Measurements from ENCODE around the gene ADIG. TPM values are rescaled to one million over a fixed set of nuclear protein-coding genes. Genes with fewer than 3 reads are reported as not detected.

ADIG gene
- total and polyA plus RNA-seq, 2 of the 8 experiments (the other 6 are each of a cell fraction or from before 2014, with no cell fraction given): not detected

GRCh38 chr20:38573413-38573812, 7.6 kb upstream of the ADIG start:
- ChIA-PET CTCF (ENCODE audit: partially characterized antibody) (interaction anchor here (0.6 kb wide), 1 partner anchor 1431 kb away, joined by 3 read pairs; no protein-coding TSS in a partner anchor), POLR2A (ENCODE audit: partially characterized antibody) (no interaction called here)
- H3K79me2 ChIP-seq (ENCODE audit: control insufficient read depth in 1 of 2, insufficient read depth in 2 of 2, low read length in 2 of 2): no peaks in the 10 kb centered on the region
- H3K14ac ChIP-seq (ENCODE audit: insufficient read length): no peak overlapping the region
- no peak overlapping the region for H2BK12ac ChIP-seq (ENCODE audit: low read depth, low read length)
- H3K56ac ChIP-seq (replicated peaks; ENCODE audit: insufficient read length, low read depth, low read length): no peak overlapping the region
- H4K5ac ChIP-seq (ENCODE audit: insufficient read length, low read depth, low read length): no peak overlapping the region
- H4K91ac ChIP-seq (replicated peaks; ENCODE audit: insufficient read length, low read length): no peak overlapping the region
- whole genome bisulfite sequencing, 2 experiments (ENCODE audit: extremely low coverage in 1 of 2, insufficient coverage in 1 of 2, insufficient read length in 1 of 2, insufficient replicate concordance in 2 of 2, low coverage in 1 of 2, low lambda C conversion rate in 2 of 2, missing lambda C conversion rate in 1 of 2): 91% methylated on average over 7 of the region's 7 CpGs; no CpG with 5 or more reads in 1 of the 2 experiments
- H3K79me1 ChIP-seq (ENCODE audit: low read depth, low read length): no peaks in the 10 kb centered on the region
- H3K9ac ChIP-seq (replicated peaks in 1 of 4; ENCODE audit: extremely low read depth in 1 of 4, low read depth in 3 of 4, low read length in 3 of 4): no peak overlapping the region
- H3K23ac ChIP-seq (ENCODE audit: insufficient read length): no peak overlapping the region
- H2BK20ac ChIP-seq (ENCODE audit: low read length): no peak overlapping the region
- no peak overlapping the region for H2AK5ac ChIP-seq (ENCODE audit: low read depth, low read length)
- no peaks in the 10 kb centered on the region for H3K9me3 ChIP-seq (ENCODE audit: insufficient read depth in 2 of 2, low read depth in 1 of 2, low read length in 1 of 2)
- 0 out of 7 replicates have a peak, but pooled peaks cover 0 to 2% (median 0%) of the 10 kb centered on the region in 4 experiments for H3K4me1 ChIP-seq (replicated peaks in 1 of 4; ENCODE audit: control insufficient read depth in 3 of 4, insufficient read depth in 4 of 4, low read length in 3 of 4)
- H3K23me2 ChIP-seq (ENCODE audit: low read depth, low read length): no peaks in the 10 kb centered on the region
- no peaks in the 10 kb centered on the region for H3K27me3 ChIP-seq (replicated peaks in 1 of 4; ENCODE audit: control insufficient read depth in 3 of 4, extremely low read depth in 1 of 4, insufficient read depth in 3 of 4, low read length in 3 of 4)
- no peak overlapping the region for H3K4ac ChIP-seq (replicated peaks; ENCODE audit: insufficient read length, low read depth, low read length)
- H2BK15ac ChIP-seq (ENCODE audit: low read length): no peak overlapping the region
- DNase-seq (ENCODE audit: low read depth in 1 of 2, low spot score in 2 of 2): no peak
- no peak overlapping the region for H2BK120ac ChIP-seq (replicated peaks; ENCODE audit: low read depth, low read length)
- H2BK5ac ChIP-seq (ENCODE audit: low read depth, low read length): no peak overlapping the region
- H3K27ac ChIP-seq (ENCODE audit: low read depth, low read length): no peak overlapping the region
- TF ChIP-seq, protein P1, sequence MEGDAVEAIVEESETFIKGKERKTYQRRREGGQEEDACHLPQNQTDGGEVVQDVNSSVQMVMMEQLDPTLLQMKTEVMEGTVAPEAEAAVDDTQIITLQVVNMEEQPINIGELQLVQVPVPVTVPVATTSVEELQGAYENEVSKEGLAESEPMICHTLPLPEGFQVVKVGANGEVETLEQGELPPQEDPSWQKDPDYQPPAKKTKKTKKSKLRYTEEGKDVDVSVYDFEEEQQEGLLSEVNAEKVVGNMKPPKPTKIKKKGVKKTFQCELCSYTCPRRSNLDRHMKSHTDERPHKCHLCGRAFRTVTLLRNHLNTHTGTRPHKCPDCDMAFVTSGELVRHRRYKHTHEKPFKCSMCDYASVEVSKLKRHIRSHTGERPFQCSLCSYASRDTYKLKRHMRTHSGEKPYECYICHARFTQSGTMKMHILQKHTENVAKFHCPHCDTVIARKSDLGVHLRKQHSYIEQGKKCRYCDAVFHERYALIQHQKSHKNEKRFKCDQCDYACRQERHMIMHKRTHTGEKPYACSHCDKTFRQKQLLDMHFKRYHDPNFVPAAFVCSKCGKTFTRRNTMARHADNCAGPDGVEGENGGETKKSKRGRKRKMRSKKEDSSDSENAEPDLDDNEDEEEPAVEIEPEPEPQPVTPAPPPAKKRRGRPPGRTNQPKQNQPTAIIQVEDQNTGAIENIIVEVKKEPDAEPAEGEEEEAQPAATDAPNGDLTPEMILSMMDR (IDR thresholded peaks at IDR 0.05; ENCODE audit: control extremely low read depth in 1 of 3, insufficient read depth in 1 of 3, low read depth in 1 of 3, low read length in 3 of 3): no peak
- no peak for TF ChIP-seq BCL11A (IDR thresholded peaks at IDR 0.05; ENCODE audit: low read depth in 2 of 2, low read length in 2 of 2)
- no peak for TF ChIP-seq POU5F1 (IDR thresholded peaks at IDR 0.05; ENCODE audit: low read depth, low read length)
- TF ChIP-seq TCF12 (IDR thresholded peaks at IDR 0.05; ENCODE audit: low read depth, low read length): no peak
- TF ChIP-seq SIN3A (conservative IDR thresholded peaks at IDR 0.05 in 1 of 2, IDR thresholded peaks at IDR 0.05 in 1 of 2; ENCODE audit: low read depth in 1 of 2, low read length in 2 of 2): no peak
- no peak for TF ChIP-seq KDM5A (IDR thresholded peaks at IDR 0.05; ENCODE audit: low read length)
- no peak overlapping the region for H3K4me2 ChIP-seq (ENCODE audit: insufficient read depth in 1 of 2, low read depth in 2 of 2, low read length in 2 of 2)
- no peak overlapping the region for H3K4me3 ChIP-seq (ENCODE audit: extremely low read depth in 1 of 4, insufficient read depth in 2 of 4, low read depth in 3 of 4, low read length in 4 of 4)
- no peak overlapping the region for H3K18ac ChIP-seq (ENCODE audit: extremely low read depth, low read length)
- no peak for FAIRE-seq
- no peak overlapping the region for H2AFZ ChIP-seq (ENCODE audit: low read length)
- no peak overlapping the region for H4K8ac ChIP-seq (ENCODE audit: extremely low read depth, insufficient read depth, low read length)
- H4K20me1 ChIP-seq (replicated peaks in 1 of 2; ENCODE audit: control insufficient read depth in 1 of 2, insufficient read depth in 2 of 2, low read length in 2 of 2): no peaks in the 10 kb centered on the region
- peaks cover 3 to 32% (median 19%) of the 10 kb centered on the region in 4 experiments; a peak in 7 of 8 replicates for H3K36me3 ChIP-seq (ENCODE audit: control insufficient read depth in 2 of 4, insufficient read depth in 4 of 4, low read length in 3 of 4)
